Measurements from ENCODE around the gene GMPPB.

Gene GMPPB

GRCh38 chr3:49727924-49728361 is 4.2 kb upstream of the GMPPB start:
- no peak for DNase-seq

GRCh38 chr3:49727154-49727923 is 3.6 kb upstream of the GMPPB start:
- DNase-seq = no peak

GRCh38 chr3:49725906-49726681 is 2.3 kb upstream of the GMPPB start:
- no peak for DNase-seq

GRCh38 chr3:49724586-49724985 is 835 bp upstream of the GMPPB start:
- DNase-seq = peak; percentile 20

- DNase-seq = peak; percentile 67
Measured at GRCh38 chr3:49723296-49723627, 489 bp downstream of the GMPPB start.

GRCh38 chr3:49722896-49723295 is 855 bp downstream of the GMPPB start:
- DNase-seq = no peak

GRCh38 chr3:49721896-49722781 is 1.6 kb downstream of the GMPPB start:
- DNase-seq = no peak

- DNase-seq = no peak
Measured at GRCh38 chr3:49721596-49721895, 2.2 kb downstream of the GMPPB start.

GRCh38 chr3:49720855-49721595 is 2.7 kb downstream of the GMPPB start:
- no peak for DNase-seq

- DNase-seq = peak; percentile 95
Measured at GRCh38 chr3:49719214-49719884, 4.4 kb downstream of the GMPPB start, which contains the start of gene AMIGO3. AMIGO3 (minus strand) TSS chr3:49719684; CDS start chr3:49719465, 219 bp downstream.

GRCh38 chr3:49718858-49719213 is 4.9 kb downstream of the GMPPB start:
- no peak for DNase-seq

GRCh38 chr3:49717959-49718857 is 5.5 kb downstream of the GMPPB start:
- DNase-seq = no peak

- no peak for DNase-seq
Measured at GRCh38 chr3:49717211-49717958, 6.4 kb downstream of the GMPPB start.

- DNase-seq = no peak
Measured at GRCh38 chr3:49716691-49717210, 7.0 kb downstream of the GMPPB start.

- no peak for DNase-seq
Measured at GRCh38 chr3:49716169-49716568, 7.6 kb downstream of the GMPPB start.

GRCh38 chr3:49715611-49716121 is 8.1 kb downstream of the GMPPB start:
- no peak for DNase-seq

GRCh38 chr3:49714728-49715550 is 8.8 kb downstream of the GMPPB start:
- DNase-seq = no peak

- DNase-seq = no peak
Measured at GRCh38 chr3:49713336-49714105, 10.2 kb downstream of the GMPPB start.
